HuH-7 (cell line): Measurements from ENCODE around the gene LPAR6.

Experiments used
- DNase-seq: peaks from one replicate; pipeline ENCODE4 v3.0.0; 2011; ENCODE audit warnings: low spot score

The LPAR6 gene

DNA sequence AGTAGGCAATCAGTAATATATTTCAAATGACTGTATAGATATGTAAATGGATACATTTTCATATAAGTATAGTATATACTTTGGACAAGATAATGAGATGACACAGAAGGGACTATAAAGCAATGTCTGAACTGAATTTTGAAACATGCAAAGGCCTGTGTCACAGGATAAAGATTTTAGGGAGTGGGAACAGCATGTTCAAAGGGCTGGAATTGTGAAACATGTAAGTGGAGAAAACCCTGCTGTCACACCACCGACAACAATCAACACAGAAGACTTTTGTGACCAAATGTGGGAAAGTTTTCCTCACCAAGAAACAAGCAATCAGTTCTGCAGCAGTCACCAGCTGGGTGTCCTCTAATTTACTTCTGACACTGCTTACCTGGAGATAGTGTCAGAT, 42.9 kb downstream of the LPAR6 start:
- no peak for DNase-seq
